ENCODE measurements around the gene GPS1.

DNA sequence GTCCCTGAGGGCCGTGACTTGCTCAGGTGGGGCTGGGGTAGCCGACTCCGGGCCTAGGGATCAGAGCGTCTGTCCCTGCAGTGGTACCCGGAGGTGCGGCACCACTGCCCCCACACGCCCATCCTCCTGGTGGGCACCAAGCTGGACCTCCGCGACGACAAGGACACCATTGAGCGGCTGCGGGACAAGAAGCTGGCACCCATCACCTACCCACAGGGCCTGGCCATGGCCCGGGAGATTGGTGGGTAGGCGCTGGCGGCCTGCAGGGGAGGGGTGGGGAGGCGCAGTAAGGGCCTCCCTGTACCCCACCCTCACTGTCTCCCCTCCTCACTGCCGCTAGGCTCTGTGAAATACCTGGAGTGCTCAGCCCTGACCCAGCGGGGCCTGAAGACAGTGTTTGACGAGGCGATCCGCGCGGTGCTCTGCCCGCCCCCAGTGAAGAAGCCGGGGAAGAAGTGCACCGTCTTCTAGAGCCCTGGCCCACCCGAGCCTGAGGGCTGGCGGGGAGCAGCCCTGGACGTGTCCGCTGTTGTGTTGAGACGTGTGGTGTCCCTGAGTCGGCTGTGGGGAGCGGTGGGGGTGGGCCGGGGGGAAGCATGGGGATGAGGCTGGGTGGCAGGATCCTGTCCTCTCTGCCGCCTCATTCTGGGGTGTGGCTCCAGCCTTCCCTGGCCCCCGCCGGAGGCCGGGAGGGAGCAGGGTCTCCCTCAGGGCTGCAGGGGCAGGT, 18.2 kb upstream of the GPS1 start:
- TF ChIP-seq, protein P1, sequence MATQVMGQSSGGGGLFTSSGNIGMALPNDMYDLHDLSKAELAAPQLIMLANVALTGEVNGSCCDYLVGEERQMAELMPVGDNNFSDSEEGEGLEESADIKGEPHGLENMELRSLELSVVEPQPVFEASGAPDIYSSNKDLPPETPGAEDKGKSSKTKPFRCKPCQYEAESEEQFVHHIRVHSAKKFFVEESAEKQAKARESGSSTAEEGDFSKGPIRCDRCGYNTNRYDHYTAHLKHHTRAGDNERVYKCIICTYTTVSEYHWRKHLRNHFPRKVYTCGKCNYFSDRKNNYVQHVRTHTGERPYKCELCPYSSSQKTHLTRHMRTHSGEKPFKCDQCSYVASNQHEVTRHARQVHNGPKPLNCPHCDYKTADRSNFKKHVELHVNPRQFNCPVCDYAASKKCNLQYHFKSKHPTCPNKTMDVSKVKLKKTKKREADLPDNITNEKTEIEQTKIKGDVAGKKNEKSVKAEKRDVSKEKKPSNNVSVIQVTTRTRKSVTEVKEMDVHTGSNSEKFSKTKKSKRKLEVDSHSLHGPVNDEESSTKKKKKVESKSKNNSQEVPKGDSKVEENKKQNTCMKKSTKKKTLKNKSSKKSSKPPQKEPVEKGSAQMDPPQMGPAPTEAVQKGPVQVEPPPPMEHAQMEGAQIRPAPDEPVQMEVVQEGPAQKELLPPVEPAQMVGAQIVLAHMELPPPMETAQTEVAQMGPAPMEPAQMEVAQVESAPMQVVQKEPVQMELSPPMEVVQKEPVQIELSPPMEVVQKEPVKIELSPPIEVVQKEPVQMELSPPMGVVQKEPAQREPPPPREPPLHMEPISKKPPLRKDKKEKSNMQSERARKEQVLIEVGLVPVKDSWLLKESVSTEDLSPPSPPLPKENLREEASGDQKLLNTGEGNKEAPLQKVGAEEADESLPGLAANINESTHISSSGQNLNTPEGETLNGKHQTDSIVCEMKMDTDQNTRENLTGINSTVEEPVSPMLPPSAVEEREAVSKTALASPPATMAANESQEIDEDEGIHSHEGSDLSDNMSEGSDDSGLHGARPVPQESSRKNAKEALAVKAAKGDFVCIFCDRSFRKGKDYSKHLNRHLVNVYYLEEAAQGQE (IDR thresholded peaks at IDR 0.05; ENCODE audit: unreplicated experiment) = no peak
- TF ChIP-seq POLR2AphosphoS5 (IDR thresholded peaks at IDR 0.05; ENCODE audit: low read depth) = no peak
- TF ChIP-seq, protein P2, sequence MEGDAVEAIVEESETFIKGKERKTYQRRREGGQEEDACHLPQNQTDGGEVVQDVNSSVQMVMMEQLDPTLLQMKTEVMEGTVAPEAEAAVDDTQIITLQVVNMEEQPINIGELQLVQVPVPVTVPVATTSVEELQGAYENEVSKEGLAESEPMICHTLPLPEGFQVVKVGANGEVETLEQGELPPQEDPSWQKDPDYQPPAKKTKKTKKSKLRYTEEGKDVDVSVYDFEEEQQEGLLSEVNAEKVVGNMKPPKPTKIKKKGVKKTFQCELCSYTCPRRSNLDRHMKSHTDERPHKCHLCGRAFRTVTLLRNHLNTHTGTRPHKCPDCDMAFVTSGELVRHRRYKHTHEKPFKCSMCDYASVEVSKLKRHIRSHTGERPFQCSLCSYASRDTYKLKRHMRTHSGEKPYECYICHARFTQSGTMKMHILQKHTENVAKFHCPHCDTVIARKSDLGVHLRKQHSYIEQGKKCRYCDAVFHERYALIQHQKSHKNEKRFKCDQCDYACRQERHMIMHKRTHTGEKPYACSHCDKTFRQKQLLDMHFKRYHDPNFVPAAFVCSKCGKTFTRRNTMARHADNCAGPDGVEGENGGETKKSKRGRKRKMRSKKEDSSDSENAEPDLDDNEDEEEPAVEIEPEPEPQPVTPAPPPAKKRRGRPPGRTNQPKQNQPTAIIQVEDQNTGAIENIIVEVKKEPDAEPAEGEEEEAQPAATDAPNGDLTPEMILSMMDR (conservative IDR thresholded peaks at IDR 0.05; ENCODE audit: low read depth in 2 of 2) = no peak
- TF ChIP-seq NANOG (IDR thresholded peaks at IDR 0.05; ENCODE audit: borderline replicate concordance) = no peak
- TF ChIP-seq JUNB (IDR thresholded peaks at IDR 0.05; ENCODE audit: unreplicated experiment) = no peak
